Panc1 (cell line): ENCODE data around the gene PCDHB10. TPM values are rescaled to one million over a fixed set of nuclear protein-coding genes. Genes with fewer than 3 reads are reported as not detected.
"Not testable (repeated sequence)": the region's sequence is repeated elsewhere in the genome, so short reads cannot be mapped to it uniquely, and the experiment has no call there.

Experiments used
- ATAC-seq: fragments of 200-7000 bp; cut with Tn5 transposase; 2 replicates; pipeline ENCODE4 v1.9.1; 2020; ENCODE audit warnings: mild to moderate bottlenecking, moderate library complexity
- BruUV-seq: library from RNA; stranded (reverse); fragments of 400-500 nt; replicated peaks from 2 replicates; lab custom pipeline; 2021; lab: Mats Ljungman, UMichigan
- CTCF ChIA-PET: fragments of 300-600 bp; sonication (Branson Sonifier 250); formaldehyde crosslinking; loops from one replicate; lab custom pipeline; 2022; ENCODE audit warnings: antibody characterized with exemption; lab: Charles Lee
- POLR2A ChIA-PET: fragments of 300-600 bp; sonication (Branson Sonifier 250); formaldehyde crosslinking; loops from one replicate; lab custom pipeline; 2022; ENCODE audit warnings: antibody characterized with exemption; lab: Charles Lee
- DNase-seq: peaks from one replicate; pipeline ENCODE4 v3.0.0-alpha.2; 2010; ENCODE audit warnings: low read depth, low spot score
- H3K27ac ChIP-seq: 2 replicates; pipeline ENCODE4 v1.5.1; 2011; ENCODE audit warnings: mild to moderate bottlenecking, low read length, inconsistent platforms
- H3K27me3 ChIP-seq: fragments of 200-500 bp; sonication (Bioruptor generic); 2 replicates; pipeline ENCODE4 v1.6.0; 2014; ENCODE audit warnings: low read length, inconsistent platforms; ENCODE audit not compliant: control insufficient read depth, insufficient read depth
- H3K36me3 ChIP-seq: fragments of 200-500 bp; sonication (Bioruptor generic); 2 replicates; pipeline ENCODE4 v1.5.1; 2014; ENCODE audit warnings: inconsistent platforms, mild to moderate bottlenecking, low read length, moderate library complexity; ENCODE audit not compliant: control insufficient read depth, insufficient read depth
- H3K4me1 ChIP-seq: 2 replicates; pipeline ENCODE4 v1.5.1; 2011; ENCODE audit warnings: inconsistent platforms, mild to moderate bottlenecking, low read length, moderate library complexity; ENCODE audit not compliant: control insufficient read depth, insufficient read depth
- H3K4me3 ChIP-seq, 2 experiments: 2 replicates each; pipeline ENCODE4 v1.5.1; 2011 to 2012; ENCODE audit warnings: low read depth in 2 of 2, low read length in 2 of 2, mild to moderate bottlenecking in 2 of 2, inconsistent platforms in 1 of 2, moderate library complexity in 1 of 2
- H3K9me3 ChIP-seq: fragments of 200-500 bp; sonication (Bioruptor generic); 2 replicates; pipeline ENCODE4 v1.5.1; 2014; ENCODE audit warnings: low read depth, mild to moderate bottlenecking, inconsistent platforms, low read length, moderate library complexity; ENCODE audit not compliant: control insufficient read depth, insufficient read depth
- POLR2AphosphoS5 ChIP-seq: IDR thresholded peaks from 2 replicates; pipeline ENCODE4 v1.6.1; 2012; ENCODE audit warnings: mild to moderate bottlenecking, low read depth, low read length, moderate library complexity
- SIN3A ChIP-seq: IDR thresholded peaks from 2 replicates; pipeline ENCODE4 v1.6.1; 2012; ENCODE audit warnings: low read depth, mild to moderate bottlenecking, low read length, moderate library complexity, borderline replicate concordance; ENCODE audit not compliant: insufficient read depth
- TCF7L2 ChIP-seq: IDR thresholded peaks from 2 replicates; pipeline ENCODE4 v1.6.1; 2011; ENCODE audit warnings: mild to moderate bottlenecking, low read depth, low read length, inconsistent platforms
- in situ Hi-C: cut with HindIII; loops from 2 replicates; pipeline ENCODE4 v1.10.0; 2016; ENCODE audit warnings: low sequenced_read_pairs, low pct_unique_long_range_greater_than_20kb
- intact Hi-C: fragments of 100-400 bp; cut with micrococcal nuclease; formaldehyde crosslinking; loops from one replicate; pipeline ENCODE4 v1.10.0; 2022; ENCODE audit not compliant: unreplicated experiment
- total RNA-seq: library from RNA; stranded (reverse); gene quantifications from one replicate; pipeline ENCODE4 v1.2.1, GENCODE V29; 2021; ENCODE audit not compliant: unreplicated experiment
- TF ChIP-seq, protein P1 (sequence below): fragments of 450-650 bp; IDR thresholded peaks from 2 replicates; pipeline ENCODE4 v1.5.1; 2017; ENCODE audit warnings: mild to moderate bottlenecking
- TF ChIP-seq, protein P2 (sequence below), 2 experiments: IDR thresholded peaks; 2 replicates each; pipeline ENCODE4 v1.6.1; 2011 to 2012; ENCODE audit warnings: low read depth in 2 of 2, control low read depth in 1 of 2, low read length in 1 of 2, mild to moderate bottlenecking in 1 of 2, moderate library complexity in 1 of 2; ENCODE audit not compliant: insufficient read depth in 1 of 2

The PCDHB10 gene
- total RNA-seq, 1 experiment from 2014 or later, result 0.72 TPM

DNA sequence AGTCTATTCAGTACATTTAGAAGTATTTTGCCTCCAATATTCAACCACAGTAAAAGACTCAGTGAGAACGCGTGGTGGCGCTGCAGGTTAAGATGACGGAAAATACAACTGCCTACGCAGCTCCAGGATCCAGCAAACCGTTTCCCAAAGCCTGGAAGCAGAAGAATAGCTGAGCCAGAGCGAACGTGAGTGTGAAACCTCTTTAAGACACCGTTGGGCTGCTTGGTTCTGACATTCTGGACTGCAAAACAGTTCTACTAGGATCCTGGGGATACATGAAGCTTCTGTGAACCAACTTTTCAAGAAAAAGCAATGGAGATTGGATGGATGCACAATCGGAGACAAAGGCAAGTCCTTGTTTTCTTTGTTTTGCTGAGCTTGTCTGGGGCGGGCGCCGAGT lies 9.9 kb upstream of the PCDHB10 start, which contains the start of gene PCDHB16:
TSS of gene PCDHB16 (plus strand) at position 140 of the 400 bp plus-strand sequence. CDS start at position 313, 173 bp downstream.
- Histone ChIP-seq H3K9me3 (no peaks in the 10 kb centered on the region), H3K27ac (no peak within 1 kb of the TSS), H3K4me1 (peaks cover 3% of the 10 kb centered on the region), H3K36me3 (no peaks in the 10 kb centered on the region), H3K27me3 (peaks cover 3% of the 10 kb centered on the region; the same call in 1 of the 2 replicates), H3K4me3 (no peak within 1 kb of the TSS; a peak in 1 of 4 replicates)
- DNase-seq (no peak), ATAC-seq (no peak)
- intact Hi-C loops, result no loop called here
- BruUV-seq, result no TSS peak
- ChIA-PET CTCF (interaction anchor here (1.2 kb wide), 1 partner anchor 26 kb away, joined by 3 read pairs; no protein-coding TSS in a partner anchor), POLR2A (no interaction called here)
- TF ChIP-seq SIN3A, result no peak
- TF ChIP-seq, protein P1, sequence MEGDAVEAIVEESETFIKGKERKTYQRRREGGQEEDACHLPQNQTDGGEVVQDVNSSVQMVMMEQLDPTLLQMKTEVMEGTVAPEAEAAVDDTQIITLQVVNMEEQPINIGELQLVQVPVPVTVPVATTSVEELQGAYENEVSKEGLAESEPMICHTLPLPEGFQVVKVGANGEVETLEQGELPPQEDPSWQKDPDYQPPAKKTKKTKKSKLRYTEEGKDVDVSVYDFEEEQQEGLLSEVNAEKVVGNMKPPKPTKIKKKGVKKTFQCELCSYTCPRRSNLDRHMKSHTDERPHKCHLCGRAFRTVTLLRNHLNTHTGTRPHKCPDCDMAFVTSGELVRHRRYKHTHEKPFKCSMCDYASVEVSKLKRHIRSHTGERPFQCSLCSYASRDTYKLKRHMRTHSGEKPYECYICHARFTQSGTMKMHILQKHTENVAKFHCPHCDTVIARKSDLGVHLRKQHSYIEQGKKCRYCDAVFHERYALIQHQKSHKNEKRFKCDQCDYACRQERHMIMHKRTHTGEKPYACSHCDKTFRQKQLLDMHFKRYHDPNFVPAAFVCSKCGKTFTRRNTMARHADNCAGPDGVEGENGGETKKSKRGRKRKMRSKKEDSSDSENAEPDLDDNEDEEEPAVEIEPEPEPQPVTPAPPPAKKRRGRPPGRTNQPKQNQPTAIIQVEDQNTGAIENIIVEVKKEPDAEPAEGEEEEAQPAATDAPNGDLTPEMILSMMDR, result peak; percentile 33
- in situ Hi-C loops, result loop anchor here (25.0 kb wide), 2 partner anchors 95 to 155 kb away; partner anchors contain the start of genes PCDHB2, PCDHGA1, PCDHGA2 and PCDHGA3

DNA sequence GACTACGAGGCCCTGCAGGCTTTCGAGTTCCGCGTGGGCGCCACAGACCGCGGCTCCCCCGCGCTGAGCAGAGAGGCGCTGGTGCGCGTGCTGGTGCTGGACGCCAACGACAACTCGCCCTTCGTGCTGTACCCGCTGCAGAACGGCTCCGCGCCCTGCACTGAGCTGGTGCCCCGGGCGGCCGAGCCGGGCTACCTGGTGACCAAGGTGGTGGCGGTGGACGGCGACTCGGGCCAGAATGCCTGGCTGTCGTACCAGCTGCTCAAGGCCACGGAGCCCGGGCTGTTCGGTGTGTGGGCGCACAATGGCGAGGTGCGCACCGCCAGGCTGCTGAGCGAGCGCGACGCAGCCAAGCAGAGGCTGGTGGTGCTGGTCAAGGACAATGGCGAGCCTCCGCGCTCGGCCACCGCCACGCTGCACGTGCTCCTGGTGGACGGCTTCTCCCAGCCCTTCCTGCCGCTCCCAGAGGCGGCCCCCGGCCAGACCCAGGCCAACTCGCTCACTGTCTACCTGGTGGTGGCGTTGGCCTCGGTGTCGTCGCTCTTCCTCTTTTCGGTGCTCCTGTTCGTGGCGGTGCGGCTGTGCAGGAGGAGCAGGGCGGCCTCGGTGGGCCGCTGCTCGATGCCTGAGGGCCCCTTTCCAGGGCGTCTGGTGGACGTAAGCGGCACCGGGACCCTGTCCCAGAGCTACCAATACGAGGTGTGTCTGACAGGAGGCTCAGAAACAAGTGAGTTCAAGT lies 7.9 kb upstream of the PCDHB10 start:
- ATAC-seq, H3K27ac ChIP-seq, H3K27me3 ChIP-seq, POLR2A ChIA-PET, BruUV-seq, H3K36me3 ChIP-seq, DNase-seq, H3K4me1 ChIP-seq, intact Hi-C loops, H3K9me3 ChIP-seq, H3K4me3 ChIP-seq: not testable (repeated sequence)
- CTCF ChIA-PET, result interaction anchor here (0.6 kb wide), 1 partner anchor 228 kb away, joined by 3 read pairs; no protein-coding TSS in a partner anchor
- in situ Hi-C loops, result loop anchor here (25.0 kb wide), 2 partner anchors 97 to 153 kb away; partner anchors contain the start of genes PCDHB2, PCDHGA1, PCDHGA2 and PCDHGA3

DNA sequence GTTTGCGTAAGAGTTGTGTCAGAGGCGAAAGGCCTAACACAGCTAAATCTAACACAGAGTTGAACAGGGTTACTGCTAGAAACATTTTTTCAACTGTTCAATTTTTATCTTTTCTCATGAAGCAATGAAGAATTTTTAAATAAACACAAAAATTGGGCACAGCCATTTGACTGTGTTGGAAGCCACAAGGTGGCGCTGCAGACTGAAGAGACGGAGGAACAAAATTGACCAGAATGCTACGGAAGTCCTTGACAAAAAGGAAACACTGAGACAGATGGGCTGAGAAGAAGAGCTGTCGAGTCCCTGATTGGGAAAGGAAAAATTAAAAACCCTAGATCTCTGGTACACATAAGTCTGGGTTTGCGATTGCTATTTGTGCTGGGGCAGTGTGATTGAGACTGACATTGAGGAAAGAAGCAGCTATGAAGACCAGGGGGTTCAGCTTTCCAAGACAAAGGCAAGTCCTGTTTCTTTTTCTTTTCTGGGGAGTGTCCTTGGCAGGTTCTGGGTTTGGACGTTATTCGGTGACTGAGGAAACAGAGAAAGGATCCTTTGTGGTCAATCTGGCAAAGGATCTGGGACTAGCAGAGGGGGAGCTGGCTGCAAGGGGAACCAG lies 5.1 kb upstream of the PCDHB10 start, which contains the start of gene PCDHB9:
TSS of gene PCDHB9 (plus strand) at position 265 of the 616 bp plus-strand sequence. CDS start at position 423, 158 bp downstream.
- H3K27ac ChIP-seq, result peak within 1 kb of the TSS; percentile 48; the same call in 1 of the 2 replicates
- ChIA-PET POLR2A (no interaction called here), CTCF (interaction anchor here (0.6 to 1.9 kb wide), 6 partner anchors 9 to 101 kb away, joined by 3 to 9 read pairs (median 4); partner anchors contain the start of genes PCDHB14 and PCDHB2)
- no peaks in the 10 kb centered on the region for H3K4me1 ChIP-seq
- no peak for TF ChIP-seq TCF7L2
- TF ChIP-seq, protein P2, sequence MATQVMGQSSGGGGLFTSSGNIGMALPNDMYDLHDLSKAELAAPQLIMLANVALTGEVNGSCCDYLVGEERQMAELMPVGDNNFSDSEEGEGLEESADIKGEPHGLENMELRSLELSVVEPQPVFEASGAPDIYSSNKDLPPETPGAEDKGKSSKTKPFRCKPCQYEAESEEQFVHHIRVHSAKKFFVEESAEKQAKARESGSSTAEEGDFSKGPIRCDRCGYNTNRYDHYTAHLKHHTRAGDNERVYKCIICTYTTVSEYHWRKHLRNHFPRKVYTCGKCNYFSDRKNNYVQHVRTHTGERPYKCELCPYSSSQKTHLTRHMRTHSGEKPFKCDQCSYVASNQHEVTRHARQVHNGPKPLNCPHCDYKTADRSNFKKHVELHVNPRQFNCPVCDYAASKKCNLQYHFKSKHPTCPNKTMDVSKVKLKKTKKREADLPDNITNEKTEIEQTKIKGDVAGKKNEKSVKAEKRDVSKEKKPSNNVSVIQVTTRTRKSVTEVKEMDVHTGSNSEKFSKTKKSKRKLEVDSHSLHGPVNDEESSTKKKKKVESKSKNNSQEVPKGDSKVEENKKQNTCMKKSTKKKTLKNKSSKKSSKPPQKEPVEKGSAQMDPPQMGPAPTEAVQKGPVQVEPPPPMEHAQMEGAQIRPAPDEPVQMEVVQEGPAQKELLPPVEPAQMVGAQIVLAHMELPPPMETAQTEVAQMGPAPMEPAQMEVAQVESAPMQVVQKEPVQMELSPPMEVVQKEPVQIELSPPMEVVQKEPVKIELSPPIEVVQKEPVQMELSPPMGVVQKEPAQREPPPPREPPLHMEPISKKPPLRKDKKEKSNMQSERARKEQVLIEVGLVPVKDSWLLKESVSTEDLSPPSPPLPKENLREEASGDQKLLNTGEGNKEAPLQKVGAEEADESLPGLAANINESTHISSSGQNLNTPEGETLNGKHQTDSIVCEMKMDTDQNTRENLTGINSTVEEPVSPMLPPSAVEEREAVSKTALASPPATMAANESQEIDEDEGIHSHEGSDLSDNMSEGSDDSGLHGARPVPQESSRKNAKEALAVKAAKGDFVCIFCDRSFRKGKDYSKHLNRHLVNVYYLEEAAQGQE (IDR thresholded peaks at IDR 0.05; ENCODE audit: insufficient read depth in 1 of 2, low read depth in 2 of 2, low read length in 1 of 2), result no peak
- TF ChIP-seq SIN3A, result no peak
- TF ChIP-seq, protein P1, result peak; percentile 89
- no peak for TF ChIP-seq POLR2AphosphoS5
- intact Hi-C loops, result no loop called here
- ATAC-seq, result peak; percentile 92
- no TSS peak for BruUV-seq
- no peak for DNase-seq
- H3K4me3 ChIP-seq, result peak within 1 kb of the TSS; percentile 39 to 62
- no peaks in the 10 kb centered on the region for H3K9me3 ChIP-seq
- no peaks in the 10 kb centered on the region for H3K36me3 ChIP-seq
- in situ Hi-C loops, result loop anchor here (25.0 kb wide), 2 partner anchors 100 to 150 kb away; partner anchors contain the start of genes PCDHB2, PCDHGA1, PCDHGA2 and PCDHGA3
- H3K27me3 ChIP-seq, result peaks cover 2% of the 10 kb centered on the region

DNA sequence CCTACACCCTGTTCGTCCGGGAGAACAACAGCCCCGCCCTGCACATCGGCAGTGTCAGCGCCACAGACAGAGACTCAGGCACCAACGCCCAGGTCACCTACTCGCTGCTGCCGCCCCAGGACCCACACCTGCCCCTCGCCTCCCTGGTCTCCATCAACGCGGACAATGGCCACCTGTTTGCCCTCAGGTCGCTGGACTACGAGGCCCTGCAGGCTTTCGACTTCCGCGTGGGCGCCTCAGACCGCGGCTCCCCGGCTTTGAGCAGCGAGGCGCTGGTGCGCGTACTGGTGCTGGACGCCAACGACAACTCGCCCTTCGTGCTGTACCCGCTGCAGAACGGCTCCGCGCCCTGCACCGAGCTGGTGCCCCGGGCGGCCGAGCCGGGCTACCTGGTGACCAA lies 3.5 kb upstream of the PCDHB10 start:
- H3K27me3 ChIP-seq, BruUV-seq, CTCF ChIA-PET, H3K27ac ChIP-seq, H3K36me3 ChIP-seq, H3K9me3 ChIP-seq, POLR2A ChIA-PET, intact Hi-C loops, H3K4me1 ChIP-seq, DNase-seq, H3K4me3 ChIP-seq, ATAC-seq: not testable (repeated sequence)
- in situ Hi-C loops, result loop anchor here (25.0 kb wide), 2 partner anchors 101 to 149 kb away; partner anchors contain the start of genes PCDHB2, PCDHGA1, PCDHGA2 and PCDHGA3
